Fibroblast of lung (primary cell): ENCODE results near the gene SORL1.

Experiments used
- EZH2 ChIP-seq: IDR thresholded peaks from 2 replicates; pipeline ENCODE4 v1.5.1; 2012; ENCODE audit warnings: low read length, control low read depth, mild to moderate bottlenecking; ENCODE audit errors: missing control alignments
- TF ChIP-seq, protein P1 (sequence below), 2 donors: IDR thresholded peaks in 1 of 2; conservative IDR thresholded peaks in 1 of 2; 1 replicate in 1 of 2; 2 replicates in 1 of 2; pipeline ENCODE4 v1.5.1; 2011 to 2012; ENCODE audit warnings: low read length in 2 of 2, control low read depth in 1 of 2, inconsistent platforms in 1 of 2, low read depth in 1 of 2, mild to moderate bottlenecking in 1 of 2

DNA sequence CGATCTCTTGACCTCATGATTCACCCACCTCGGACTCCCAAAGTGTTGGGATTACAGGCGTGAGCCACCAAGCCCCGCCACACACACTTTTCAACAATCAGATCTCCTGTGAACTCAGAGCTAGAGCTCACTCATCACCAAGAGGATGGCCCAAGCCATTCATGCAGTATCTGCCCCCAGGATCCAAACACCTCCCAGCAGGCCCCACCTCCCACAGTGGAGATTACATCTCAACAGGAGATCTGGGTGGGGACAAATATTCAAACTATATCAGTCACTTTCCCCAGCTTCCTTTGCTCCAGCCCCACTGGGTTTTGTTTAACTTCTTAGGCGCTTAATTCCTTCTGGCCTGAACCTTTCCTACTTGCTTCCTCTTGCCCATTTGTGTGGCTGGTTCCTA is 26.3 kb upstream of the SORL1 start:
- TF ChIP-seq, protein P1, sequence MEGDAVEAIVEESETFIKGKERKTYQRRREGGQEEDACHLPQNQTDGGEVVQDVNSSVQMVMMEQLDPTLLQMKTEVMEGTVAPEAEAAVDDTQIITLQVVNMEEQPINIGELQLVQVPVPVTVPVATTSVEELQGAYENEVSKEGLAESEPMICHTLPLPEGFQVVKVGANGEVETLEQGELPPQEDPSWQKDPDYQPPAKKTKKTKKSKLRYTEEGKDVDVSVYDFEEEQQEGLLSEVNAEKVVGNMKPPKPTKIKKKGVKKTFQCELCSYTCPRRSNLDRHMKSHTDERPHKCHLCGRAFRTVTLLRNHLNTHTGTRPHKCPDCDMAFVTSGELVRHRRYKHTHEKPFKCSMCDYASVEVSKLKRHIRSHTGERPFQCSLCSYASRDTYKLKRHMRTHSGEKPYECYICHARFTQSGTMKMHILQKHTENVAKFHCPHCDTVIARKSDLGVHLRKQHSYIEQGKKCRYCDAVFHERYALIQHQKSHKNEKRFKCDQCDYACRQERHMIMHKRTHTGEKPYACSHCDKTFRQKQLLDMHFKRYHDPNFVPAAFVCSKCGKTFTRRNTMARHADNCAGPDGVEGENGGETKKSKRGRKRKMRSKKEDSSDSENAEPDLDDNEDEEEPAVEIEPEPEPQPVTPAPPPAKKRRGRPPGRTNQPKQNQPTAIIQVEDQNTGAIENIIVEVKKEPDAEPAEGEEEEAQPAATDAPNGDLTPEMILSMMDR (conservative IDR thresholded peaks at IDR 0.05 in 1 of 2, IDR thresholded peaks at IDR 0.05 in 1 of 2; ENCODE audit: low read depth in 1 of 2, low read length in 2 of 2): no peak
- TF ChIP-seq EZH2: no peak
